H1 (cell line): ENCODE data around the gene TEX10. TPM values are rescaled to one million over a fixed set of nuclear protein-coding genes. Genes with fewer than 3 reads are reported as not detected.

Source experiments
- CTCF ChIA-PET: fragments of 300-600 bp; sonication (Branson Sonifier 250); formaldehyde crosslinking; loops from one replicate; lab custom pipeline; 2021; ENCODE audit not compliant: partially characterized antibody; lab: Charles Lee
- POLR2A ChIA-PET: fragments of 300-600 bp; sonication (Branson Sonifier 250); formaldehyde crosslinking; loops from one replicate; lab custom pipeline; 2021; ENCODE audit warnings: inconsistent platforms; ENCODE audit not compliant: partially characterized antibody; lab: Charles Lee
- DNase-seq, 2 experiments: peaks; one replicate each; pipeline versions ENCODE4 v3.0.0 to v3.0.0-alpha.2; 2010 to 2022; ENCODE audit warnings: low spot score in 2 of 2, low read depth in 1 of 2, mixed read lengths in 1 of 2
- FAIRE-seq: peaks from 2 replicates; lab custom pipeline; 2011; peaks lifted over from hg19 to GRCh38; lab: Jason Lieb, UNC
- H2AFZ ChIP-seq: 2 replicates; pipeline ENCODE4 v1.8.1; 2012; ENCODE audit warnings: low read length, inconsistent platforms
- H2AK5ac ChIP-seq: 2 replicates; pipeline ENCODE4 v1.6.1; 2013; ENCODE audit warnings: low read depth, low read length
- H2BK120ac ChIP-seq: replicated peaks from 2 replicates; pipeline ENCODE3; 2013; ENCODE audit warnings: low read depth, low read length, inconsistent platforms
- H2BK12ac ChIP-seq: 2 replicates; pipeline ENCODE4 v1.6.1; 2013; ENCODE audit warnings: low read depth, low read length
- H2BK15ac ChIP-seq: 2 replicates; pipeline ENCODE4 v1.6.1; 2013; ENCODE audit warnings: low read length
- H2BK20ac ChIP-seq: 2 replicates; pipeline ENCODE4 v1.6.1; 2013; ENCODE audit warnings: low read length
- H2BK5ac ChIP-seq: 2 replicates; pipeline ENCODE4 v1.6.1; 2013; ENCODE audit warnings: low read depth, low read length
- H3K14ac ChIP-seq: 2 replicates; pipeline ENCODE4 v1.6.1; 2013; ENCODE audit warnings: inconsistent platforms; ENCODE audit not compliant: insufficient read length
- H3K18ac ChIP-seq: 2 replicates; pipeline ENCODE4 v1.6.1; 2013; ENCODE audit warnings: low read length; ENCODE audit errors: extremely low read depth
- H3K23ac ChIP-seq: 2 replicates; pipeline ENCODE4 v1.6.1; 2013; ENCODE audit warnings: inconsistent platforms; ENCODE audit not compliant: insufficient read length
- H3K23me2 ChIP-seq: 2 replicates; pipeline ENCODE4 v1.6.1; 2013; ENCODE audit warnings: low read depth, low read length
- H3K27ac ChIP-seq: 2 replicates; pipeline ENCODE4 v1.6.1; 2011; ENCODE audit warnings: low read depth, low read length, inconsistent platforms
- H3K27me3 ChIP-seq, 4 experiments: replicated peaks in 1 of 4; 1 replicate in 1 of 4; 2 replicates in 3 of 4; pipeline versions ENCODE4 v1.6.1 to v1.8.1; 2011 to 2013; ENCODE audit warnings: low read length in 3 of 4, mild to moderate bottlenecking in 3 of 4, inconsistent platforms in 2 of 4, mixed read lengths in 2 of 4, moderate library complexity in 1 of 4; ENCODE audit not compliant: control insufficient read depth in 3 of 4, insufficient read depth in 3 of 4; ENCODE audit errors: extremely low read depth in 1 of 4
- H3K36me3 ChIP-seq, 4 experiments: 2 replicates each; pipeline versions ENCODE4 v1.6.1 to v1.8.1; 2011 to 2013; ENCODE audit warnings: mild to moderate bottlenecking in 4 of 4, low read length in 3 of 4, moderate library complexity in 2 of 4, control low read depth in 1 of 4, inconsistent platforms in 1 of 4; ENCODE audit not compliant: insufficient read depth in 4 of 4, control insufficient read depth in 2 of 4
- H3K4ac ChIP-seq: replicated peaks from 2 replicates; pipeline ENCODE3; 2013; ENCODE audit warnings: low read length, low read depth, mixed read lengths, inconsistent platforms; ENCODE audit not compliant: insufficient read length
- H3K4me1 ChIP-seq, 4 experiments: replicated peaks in 1 of 4; 1 replicate in 1 of 4; 2 replicates in 3 of 4; pipeline versions ENCODE4 v1.6.1 to v1.8.1; 2011 to 2013; ENCODE audit warnings: low read length in 3 of 4, inconsistent platforms in 2 of 4, mixed read lengths in 1 of 4; ENCODE audit not compliant: insufficient read depth in 4 of 4, control insufficient read depth in 3 of 4
- H3K4me2 ChIP-seq, 2 experiments: 2 replicates each; pipeline versions ENCODE4 v1.6.1 to v1.8.1; 2011 to 2013; ENCODE audit warnings: low read depth in 2 of 2, low read length in 2 of 2, control low read depth in 1 of 2, inconsistent platforms in 1 of 2, mild to moderate bottlenecking in 1 of 2; ENCODE audit not compliant: insufficient read depth in 1 of 2
- H3K4me3 ChIP-seq, 4 experiments: fragments of 200-600, 300-600 bp in 1 of 4; sonication (generic), shearing (Covaris generic), sonication (Bioruptor Twin) in 1 of 4; 2 replicates each; pipeline versions ENCODE4 v1.5.1 to v1.8.1; 2011 to 2016; ENCODE audit warnings: low read length in 4 of 4, low read depth in 3 of 4, control low read depth in 2 of 4, inconsistent platforms in 2 of 4, mild to moderate bottlenecking in 2 of 4, mixed read lengths in 1 of 4, moderate library complexity in 1 of 4; ENCODE audit not compliant: insufficient read depth in 2 of 4; ENCODE audit errors: extremely low read depth in 1 of 4
- H3K56ac ChIP-seq: replicated peaks from 2 replicates; pipeline ENCODE3; 2013; ENCODE audit warnings: low read depth, mild to moderate bottlenecking, mixed read lengths, low read length, inconsistent platforms; ENCODE audit not compliant: insufficient read length
- H3K79me1 ChIP-seq: 2 replicates; pipeline ENCODE4 v1.6.1; 2013; ENCODE audit warnings: low read depth, low read length, control low read depth
- H3K79me2 ChIP-seq, 2 experiments: 2 replicates each; pipeline versions ENCODE4 v1.6.1 to v1.8.1; 2012 to 2013; ENCODE audit warnings: low read length in 2 of 2, mild to moderate bottlenecking in 2 of 2, inconsistent platforms in 1 of 2; ENCODE audit not compliant: insufficient read depth in 2 of 2, control insufficient read depth in 1 of 2
- H3K9ac ChIP-seq, 4 experiments: replicated peaks in 1 of 4; 1 replicate in 1 of 4; 2 replicates in 3 of 4; pipeline versions ENCODE4 v1.6.1 to v1.8.1; 2011 to 2013; ENCODE audit warnings: low read depth in 3 of 4, low read length in 3 of 4, control low read depth in 2 of 4, mild to moderate bottlenecking in 2 of 4, moderate library complexity in 2 of 4, inconsistent platforms in 1 of 4; ENCODE audit errors: extremely low read depth in 1 of 4
- H3K9me3 ChIP-seq, 2 experiments: 2 replicates each; pipeline versions ENCODE4 v1.6.1 to v1.8.1; 2012 to 2013; ENCODE audit warnings: mild to moderate bottlenecking in 2 of 2, moderate library complexity in 2 of 2, control low read depth in 1 of 2, inconsistent platforms in 1 of 2, low read depth in 1 of 2, low read length in 1 of 2, mixed read lengths in 1 of 2; ENCODE audit not compliant: insufficient read depth in 2 of 2
- H4K20me1 ChIP-seq, 2 experiments: replicated peaks in 1 of 2; 2 replicates each; pipeline versions ENCODE3 to v1.8.1; 2011 to 2013; ENCODE audit warnings: inconsistent platforms in 2 of 2, low read length in 2 of 2, mild to moderate bottlenecking in 1 of 2; ENCODE audit not compliant: insufficient read depth in 2 of 2, control insufficient read depth in 1 of 2
- H4K5ac ChIP-seq: 2 replicates; pipeline ENCODE4 v1.6.1; 2013; ENCODE audit warnings: low read length, low read depth, mixed read lengths, inconsistent platforms; ENCODE audit not compliant: insufficient read length
- H4K8ac ChIP-seq: 2 replicates; pipeline ENCODE4 v1.8.0; 2013; ENCODE audit warnings: mild to moderate bottlenecking, moderate library complexity, low read length, inconsistent platforms; ENCODE audit not compliant: insufficient read depth; ENCODE audit errors: extremely low read depth
- H4K91ac ChIP-seq: replicated peaks from 2 replicates; pipeline ENCODE3; 2013; ENCODE audit warnings: low read length, mixed read lengths, inconsistent platforms; ENCODE audit not compliant: insufficient read length
- CBX5 ChIP-seq: fragments of 300-800, 300-1000 bp; sonication (generic); IDR thresholded peaks from 2 replicates; pipeline ENCODE4 v1.7.1; 2016; ENCODE audit warnings: antibody characterized with exemption, low read length, low read depth
- KDM4A ChIP-seq: IDR thresholded peaks from one replicate; pipeline ENCODE4 v1.7.1; 2012; ENCODE audit warnings: low read depth, mild to moderate bottlenecking, moderate library complexity, low read length, inconsistent platforms; ENCODE audit not compliant: severe bottlenecking
- RXRA ChIP-seq: IDR thresholded peaks from 2 replicates; pipeline ENCODE4 v1.6.1; 2011; ENCODE audit warnings: low read depth, mild to moderate bottlenecking, low read length, moderate library complexity; ENCODE audit not compliant: insufficient read depth
- SAP30 ChIP-seq: fragments of 300-600 bp; sonication (generic); IDR thresholded peaks from 2 replicates; pipeline ENCODE4 v1.7.1; 2012; ENCODE audit warnings: low read length, moderate library complexity, mild to moderate bottlenecking, inconsistent platforms; ENCODE audit not compliant: insufficient read depth, insufficient replicate concordance
- SIX5 ChIP-seq: IDR thresholded peaks from 2 replicates; pipeline ENCODE4 v1.6.1; 2011; ENCODE audit warnings: mild to moderate bottlenecking, low read depth, low read length
- SP4 ChIP-seq: IDR thresholded peaks from 2 replicates; pipeline ENCODE4 v1.6.1; 2012; ENCODE audit warnings: low read length, inconsistent platforms
- SUZ12 ChIP-seq: fragments of 200-600 bp; sonication (generic); IDR thresholded peaks from 2 replicates; pipeline ENCODE4 v1.6.1; 2012; ENCODE audit warnings: mild to moderate bottlenecking, inconsistent platforms, low read length, moderate library complexity, mixed read lengths
- TAF7 ChIP-seq: optimal IDR thresholded peaks from 2 replicates; pipeline ENCODE3; 2011; ENCODE audit warnings: low read depth, mild to moderate bottlenecking, inconsistent platforms, low read length, moderate library complexity, borderline replicate concordance
- TCF12 ChIP-seq: IDR thresholded peaks from 2 replicates; pipeline ENCODE4 v1.6.1; 2011; ENCODE audit warnings: low read depth, mild to moderate bottlenecking, low read length
- YY1 ChIP-seq: IDR thresholded peaks from 2 replicates; pipeline ENCODE4 v1.6.1; 2011; ENCODE audit warnings: low read depth, mild to moderate bottlenecking, low read length
- WGBS, 2 experiments: shearing (Covaris generic) in 1 of 2; methylation state at CpG; one replicate each; pipeline versions ENCODE4 v1.1.6 to v1.1.7; 2013 to 2015; ENCODE audit warnings: low lambda C conversion rate in 2 of 2, mixed read lengths in 2 of 2, inconsistent platforms in 1 of 2, low coverage in 1 of 2, missing lambda C conversion rate in 1 of 2; ENCODE audit not compliant: insufficient replicate concordance in 2 of 2, insufficient coverage in 1 of 2, insufficient read length in 1 of 2; ENCODE audit errors: extremely low coverage in 1 of 2, missing lambda C conversion rate in 1 of 2; 5-methylcytosine and 5-hydroxymethylcytosine counted together
- polyA plus RNA-seq, 7 experiments: library from polyadenylated mRNA; depleted of rRNA in 3 of 7; stranded (reverse) in 5 of 7; unstranded in 2 of 7; fragments of >200 nt in 5 of 7; fragments of 200-250 nt in 2 of 7; gene quantifications; 1 replicate in 5 of 7; 2 replicates in 1 of 7; 4 replicates in 1 of 7; pipeline versions ENCODE4 v1.2.1 to v1.2.3, GENCODE V29; 2011 to 2013; ENCODE audit warnings: missing spikeins in 2 of 7, mixed read lengths in 2 of 7
- total RNA-seq: library from RNA; stranded (reverse); fragmentation: NEBNext Ultra II Directional; extraction: Animal tissue kit (Norgen Biotek cat#: 25700); gene quantifications from 2 replicates; pipeline ENCODE4 v1.2.1, GENCODE V29; 2021
- TF ChIP-seq, protein P1 (sequence below), 3 experiments: IDR thresholded peaks; 1 replicate in 2 of 3; 2 replicates in 1 of 3; pipeline versions ENCODE4 v1.5.1 to v1.6.1; 2011; ENCODE audit warnings: low read length in 3 of 3, mild to moderate bottlenecking in 3 of 3, inconsistent platforms in 2 of 3, low read depth in 1 of 3, moderate library complexity in 1 of 3; ENCODE audit not compliant: insufficient read depth in 1 of 3; ENCODE audit errors: control extremely low read depth in 1 of 3

TEX10 gene
- total and polyA plus RNA-seq, 2 of the 8 experiments (the other 6 are each of a cell fraction or from before 2014, with no cell fraction given) = 46.9 to 81.0 TPM

DNA sequence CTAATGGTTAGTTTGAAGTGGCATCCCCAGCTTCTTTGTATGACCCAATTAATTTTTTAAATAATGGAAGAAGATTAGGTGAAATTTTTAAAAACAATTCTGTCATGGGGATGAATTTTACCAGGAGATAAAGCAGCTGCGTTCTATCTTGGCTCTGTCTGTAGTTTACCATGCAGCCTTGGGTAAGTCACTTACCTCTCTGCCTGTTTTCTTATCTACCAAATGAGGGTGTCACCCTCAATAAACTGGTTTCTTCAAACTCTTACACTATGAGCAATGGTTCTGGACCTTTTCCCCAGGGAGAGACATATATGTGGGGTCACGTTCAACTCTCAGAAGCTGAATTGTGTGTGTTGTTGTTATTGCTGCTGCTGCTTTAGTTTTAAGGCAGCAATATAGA, 71.7 kb downstream of the TEX10 start:
- Histone ChIP-seq H3K79me1 (no peaks in the 10 kb centered on the region; the same call in 1 of the 2 replicates), H3K79me2 (no peaks in the 10 kb centered on the region), H3K27me3 (no peaks in the 10 kb centered on the region), H2BK120ac (no peak overlapping the region), H2BK12ac (no peak overlapping the region), H2BK20ac (no peak overlapping the region), H3K14ac (no peak overlapping the region), H3K36me3 (peaks cover 0 to 8% (median 0%) of the 10 kb centered on the region in 4 experiments; a peak in 1 of 8 replicates), H4K91ac (no peak overlapping the region), H3K4me1 (no peaks in the 10 kb centered on the region), H2BK5ac (no peak overlapping the region), H3K23me2 (no peaks in the 10 kb centered on the region), H3K4me2 (no peak overlapping the region), H2AFZ (no peak overlapping the region), H2BK15ac (no peak overlapping the region), H4K5ac (no peak overlapping the region), H3K27ac (no peak overlapping the region), H3K23ac (no peak overlapping the region), H3K18ac (no peak overlapping the region), H3K4me3 (no peak overlapping the region), H3K56ac (no peak overlapping the region), H2AK5ac (no peak overlapping the region), H3K9me3 (0 out of 4 replicates have a peak, but pooled peaks cover 0 to 2% of the 10 kb centered on the region in 2 experiments), H3K4ac (no peak overlapping the region), H4K20me1 (no peaks in the 10 kb centered on the region), H3K9ac (no peak overlapping the region), H4K8ac (no peak overlapping the region)
- FAIRE-seq = no peak
- no peak for DNase-seq
- WGBS, 2 experiments = 98% methylated on average over 2 of the region's 2 CpGs; no CpG with 5 or more reads in 1 of the 2 experiments
- ChIA-PET CTCF (interaction anchor here (0.9 kb wide), 1 partner anchor 9 kb away, joined by 3 read pairs; no protein-coding TSS in a partner anchor), POLR2A (no interaction called here)
- TF ChIP-seq TAF7 = no peak
- TF ChIP-seq KDM4A = no peak
- TF ChIP-seq SUZ12 = no peak
- no peak for TF ChIP-seq SP4
- TF ChIP-seq RXRA = no peak
- no peak for TF ChIP-seq SAP30
- TF ChIP-seq TCF12 = no peak
- no peak for TF ChIP-seq YY1
- TF ChIP-seq, protein P1, sequence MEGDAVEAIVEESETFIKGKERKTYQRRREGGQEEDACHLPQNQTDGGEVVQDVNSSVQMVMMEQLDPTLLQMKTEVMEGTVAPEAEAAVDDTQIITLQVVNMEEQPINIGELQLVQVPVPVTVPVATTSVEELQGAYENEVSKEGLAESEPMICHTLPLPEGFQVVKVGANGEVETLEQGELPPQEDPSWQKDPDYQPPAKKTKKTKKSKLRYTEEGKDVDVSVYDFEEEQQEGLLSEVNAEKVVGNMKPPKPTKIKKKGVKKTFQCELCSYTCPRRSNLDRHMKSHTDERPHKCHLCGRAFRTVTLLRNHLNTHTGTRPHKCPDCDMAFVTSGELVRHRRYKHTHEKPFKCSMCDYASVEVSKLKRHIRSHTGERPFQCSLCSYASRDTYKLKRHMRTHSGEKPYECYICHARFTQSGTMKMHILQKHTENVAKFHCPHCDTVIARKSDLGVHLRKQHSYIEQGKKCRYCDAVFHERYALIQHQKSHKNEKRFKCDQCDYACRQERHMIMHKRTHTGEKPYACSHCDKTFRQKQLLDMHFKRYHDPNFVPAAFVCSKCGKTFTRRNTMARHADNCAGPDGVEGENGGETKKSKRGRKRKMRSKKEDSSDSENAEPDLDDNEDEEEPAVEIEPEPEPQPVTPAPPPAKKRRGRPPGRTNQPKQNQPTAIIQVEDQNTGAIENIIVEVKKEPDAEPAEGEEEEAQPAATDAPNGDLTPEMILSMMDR (IDR thresholded peaks at IDR 0.05; ENCODE audit: control extremely low read depth in 1 of 3, insufficient read depth in 1 of 3, low read depth in 1 of 3, low read length in 3 of 3) = no peak
- no peak for TF ChIP-seq SIX5
- TF ChIP-seq CBX5 = no peak
